ENCODE data around the gene IGF2R. TPM values are rescaled to one million over a fixed set of nuclear protein-coding genes. Genes with fewer than 3 reads are reported as not detected.

IGF2R gene
- total and polyA plus RNA-seq, 2 of the 13 experiments (the other 11 are each of a cell fraction or from before 2014, with no cell fraction given) = 38.3 to 70.0 TPM

- TF ChIP-seq ZBTB40 (IDR thresholded peaks at IDR 0.05) (no peak), ZBTB40 (CRISPR knock-in tag; IDR thresholded peaks at IDR 0.05) (peak; percentile 58; the same call in 1 of the 2 replicates), E2F2 (CRISPR knock-in tag; IDR thresholded peaks at IDR 0.05; ENCODE audit: borderline replicate concordance) (no peak), LBX2 (CRISPR knock-in tag; IDR thresholded peaks at IDR 0.05; ENCODE audit: borderline replicate concordance) (no peak), ZNF790 (CRISPR knock-in tag; IDR thresholded peaks at IDR 0.05; ENCODE audit: borderline replicate concordance) (peak; percentile 46; the same call in 1 of the 2 replicates), ZBTB21 (CRISPR knock-in tag; IDR thresholded peaks at IDR 0.05) (no peak), NAIF1 (CRISPR knock-in tag; IDR thresholded peaks at IDR 0.05; ENCODE audit: borderline replicate concordance) (no peak), ZNF839 (CRISPR knock-in tag; IDR thresholded peaks at IDR 0.05; ENCODE audit: borderline replicate concordance) (no peak), FOXK2 (IDR thresholded peaks at IDR 0.05) (no peak), NFYC (CRISPR knock-in tag; IDR thresholded peaks at IDR 0.05) (no peak), ZBTB7A (CRISPR knock-in tag; IDR thresholded peaks at IDR 0.05) (peak; percentile 34; the same call in 1 of the 2 replicates), ZBTB25 (CRISPR knock-in tag; IDR thresholded peaks at IDR 0.05) (no peak), U2AF1 (optimal IDR thresholded peaks at IDR 0.05; ENCODE audit: low read depth, low read length) (no peak), YEATS2 (CRISPR knock-in tag; IDR thresholded peaks at IDR 0.05; ENCODE audit: borderline replicate concordance) (no peak)
Measured at GRCh38 chr6:159969204-159969912, 476 bp downstream of the IGF2R start (continued).

Data from HepG2 (cell line).